HEK293T (cell line): Measurements from ENCODE around the gene CFAP92.

Source experiments
- CTCF ChIA-PET: fragments of 350-600 bp; formaldehyde crosslinking; extraction: SDS; loops from one replicate; lab custom pipeline; 2021; ENCODE audit warnings: antibody characterized with exemption, inconsistent platforms; lab: Yijun Ruan, JAX
- POLR2A ChIA-PET: fragments of 350-600 bp; formaldehyde crosslinking; extraction: SDS; loops from one replicate; lab custom pipeline; 2020; ENCODE audit warnings: antibody characterized with exemption, inconsistent platforms; lab: Yijun Ruan, JAX
- DNase-seq: peaks from one replicate; pipeline ENCODE4 v3.0.0; 2012; ENCODE audit warnings: mixed read lengths; ENCODE audit errors: extremely low spot score
- ARNT ChIP-seq: fragments of 450-650 bp; IDR thresholded peaks from 2 replicates; pipeline ENCODE4 v1.6.1; 2017; ENCODE audit warnings: mild to moderate bottlenecking
- BHLHE40 ChIP-seq: fragments of 450-650 bp; IDR thresholded peaks from 2 replicates; pipeline ENCODE4 v1.6.1; 2016; ENCODE audit warnings: mild to moderate bottlenecking, moderate library complexity, borderline replicate concordance
- CTBP1 ChIP-seq: fragments of 450-650 bp; IDR thresholded peaks from 2 replicates; pipeline ENCODE4 v1.6.1; 2016; ENCODE audit warnings: borderline replicate concordance
- ELF4 ChIP-seq: fragments of 450-650 bp; IDR thresholded peaks from 2 replicates; pipeline ENCODE4 v1.6.1; 2017; ENCODE audit warnings: antibody characterized with exemption
- FOXA1 ChIP-seq: fragments of 450-650 bp; IDR thresholded peaks from 2 replicates; pipeline ENCODE4 v1.6.1; 2016; ENCODE audit warnings: mild to moderate bottlenecking
- FOXK2 ChIP-seq: fragments of 450-650 bp; IDR thresholded peaks from 2 replicates; pipeline ENCODE4 v1.6.1; 2016; ENCODE audit warnings: mild to moderate bottlenecking
- FOXM1 ChIP-seq: fragments of 450-650 bp; IDR thresholded peaks from 2 replicates; pipeline ENCODE4 v1.6.1; 2017; ENCODE audit warnings: mild to moderate bottlenecking, borderline replicate concordance
- HDGF ChIP-seq: fragments of 450-650 bp; IDR thresholded peaks from 2 replicates; pipeline ENCODE4 v1.6.1; 2017; ENCODE audit warnings: antibody characterized with exemption, borderline replicate concordance
- L3MBTL2 ChIP-seq: fragments of 450-650 bp; conservative IDR thresholded peaks from 2 replicates; pipeline ENCODE4 v1.6.1; 2016; ENCODE audit warnings: mild to moderate bottlenecking
- LEF1 ChIP-seq: fragments of 450-650 bp; IDR thresholded peaks from 2 replicates; pipeline ENCODE4 v1.6.1; 2017; ENCODE audit warnings: mild to moderate bottlenecking, borderline replicate concordance
- NFRKB ChIP-seq: fragments of 450-650 bp; IDR thresholded peaks from 2 replicates; pipeline ENCODE4 v1.6.1; 2016; ENCODE audit warnings: mild to moderate bottlenecking, moderate library complexity
- SP1 ChIP-seq: fragments of 450-650 bp; IDR thresholded peaks from 2 replicates; pipeline ENCODE4 v1.6.1; 2017
- SUZ12 ChIP-seq: fragments of 450-650 bp; IDR thresholded peaks from 2 replicates; pipeline ENCODE4 v1.6.1; 2016; ENCODE audit warnings: mild to moderate bottlenecking
- TARDBP ChIP-seq: fragments of 450-650 bp; IDR thresholded peaks from 2 replicates; pipeline ENCODE4 v1.6.1; 2016
- ZNF384 ChIP-seq: fragments of 450-650 bp; IDR thresholded peaks from 2 replicates; pipeline ENCODE4 v1.6.1; 2016
- TF ChIP-seq, protein P1 (sequence below): fragments of 450-650 bp; IDR thresholded peaks from 2 replicates; pipeline ENCODE4 v1.6.1; 2016

CFAP92 gene

GRCh38 chr3:128984596-128984995, 9.3 kb downstream of the CFAP92 start:
- ChIA-PET POLR2A (no interaction called here), CTCF (interaction anchor here (1.2 kb wide), 1 partner anchor 15 kb away, joined by 4 read pairs; no protein-coding TSS in a partner anchor)
- no peak for DNase-seq
- no peak for TF ChIP-seq ZNF384
- TF ChIP-seq ELF4, result no peak
- TF ChIP-seq, protein P1, sequence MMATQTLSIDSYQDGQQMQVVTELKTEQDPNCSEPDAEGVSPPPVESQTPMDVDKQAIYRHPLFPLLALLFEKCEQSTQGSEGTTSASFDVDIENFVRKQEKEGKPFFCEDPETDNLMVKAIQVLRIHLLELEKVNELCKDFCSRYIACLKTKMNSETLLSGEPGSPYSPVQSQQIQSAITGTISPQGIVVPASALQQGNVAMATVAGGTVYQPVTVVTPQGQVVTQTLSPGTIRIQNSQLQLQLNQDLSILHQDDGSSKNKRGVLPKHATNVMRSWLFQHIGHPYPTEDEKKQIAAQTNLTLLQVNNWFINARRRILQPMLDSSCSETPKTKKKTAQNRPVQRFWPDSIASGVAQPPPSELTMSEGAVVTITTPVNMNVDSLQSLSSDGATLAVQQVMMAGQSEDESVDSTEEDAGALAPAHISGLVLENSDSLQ, result no peak
- TF ChIP-seq BHLHE40, result no peak
- TF ChIP-seq SUZ12, result no peak
- TF ChIP-seq FOXM1, result no peak
- TF ChIP-seq LEF1, result no peak
- no peak for TF ChIP-seq SP1
- TF ChIP-seq ARNT, result no peak
- TF ChIP-seq L3MBTL2, result no peak
- no peak for TF ChIP-seq FOXK2
- TF ChIP-seq TARDBP, result no peak
- TF ChIP-seq CTBP1, result no peak
- TF ChIP-seq HDGF, result no peak
- TF ChIP-seq NFRKB, result no peak
- no peak for TF ChIP-seq FOXA1

DNA sequence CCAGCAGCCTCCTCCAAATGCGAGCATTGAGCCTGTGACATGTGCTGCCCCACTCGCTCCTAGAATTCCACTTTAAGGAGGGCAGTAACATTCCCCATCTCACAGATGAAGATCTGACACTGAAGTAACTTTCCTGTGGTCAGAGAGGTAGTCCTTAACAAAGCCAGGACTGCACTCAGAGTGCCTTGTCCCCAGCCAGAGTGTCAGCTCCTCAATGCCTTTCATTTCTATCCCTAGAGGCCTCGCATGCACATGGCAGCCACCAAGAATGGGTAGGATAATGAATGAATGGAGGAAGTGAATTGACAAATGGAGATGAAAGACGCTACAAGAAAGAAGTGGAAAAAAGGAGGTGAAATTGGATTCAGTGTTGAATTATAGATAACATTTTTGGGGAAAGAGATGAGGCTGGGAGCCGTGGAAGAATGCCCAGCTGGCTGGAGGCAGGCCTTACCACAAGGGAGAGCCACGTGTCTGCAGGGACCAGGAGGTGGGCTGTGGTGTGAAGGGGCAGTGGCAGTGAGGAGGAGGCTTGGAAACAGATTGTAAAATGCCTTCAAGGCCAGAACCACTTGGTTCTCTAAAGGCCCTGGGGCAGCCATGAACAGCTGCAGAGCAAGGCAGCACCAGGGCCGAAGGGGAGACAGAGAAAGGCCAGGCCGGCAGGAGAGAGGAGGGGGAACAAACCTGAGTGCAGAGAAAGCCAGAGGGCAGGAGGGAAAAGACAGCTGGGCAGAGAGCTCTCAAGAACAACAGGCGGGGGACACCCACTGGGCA, 10.4 kb downstream of the CFAP92 start:
- CTCF ChIA-PET, result interaction anchor here (1.1 to 3.9 kb wide), 3 partner anchors 10 to 13 kb away, joined by 3 to 18 read pairs (median 4); partner anchors contain the start of gene CFAP92
- DNase-seq, result no peak
- TF ChIP-seq FOXK2 (no peak), BHLHE40 (no peak), NFRKB (no peak), FOXA1 (no peak), CTBP1 (no peak), ZNF384 (no peak), SUZ12 (no peak), ELF4 (no peak)
- POLR2A ChIA-PET, result no interaction called here

DNA sequence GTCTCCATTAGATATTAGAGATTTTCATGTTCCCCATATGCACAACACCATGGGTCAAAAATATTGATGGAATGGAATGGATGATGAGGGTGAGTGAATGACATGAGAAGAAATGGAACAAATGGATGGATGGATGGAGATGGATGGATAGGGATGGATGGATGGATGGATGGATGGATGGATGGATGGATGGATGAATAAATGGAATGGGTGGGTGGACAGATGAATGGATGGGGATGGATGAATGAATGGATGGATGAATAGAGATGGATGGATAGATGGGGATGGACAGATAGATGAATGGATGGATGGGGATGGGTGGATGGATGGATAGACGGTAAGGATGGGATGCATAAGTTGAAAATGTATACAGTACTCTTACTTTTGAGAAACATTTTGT, 18.6 kb downstream of the CFAP92 start:
- DNase-seq, result no peak
- CTCF ChIA-PET, result no interaction called here
- POLR2A ChIA-PET, result no interaction called here
- TF ChIP-seq ARNT, result no peak
- no peak for TF ChIP-seq FOXM1
- no peak for TF ChIP-seq L3MBTL2
- TF ChIP-seq TARDBP, result no peak
- TF ChIP-seq ELF4, result no peak
- no peak for TF ChIP-seq FOXK2
- TF ChIP-seq FOXA1, result no peak
- TF ChIP-seq SP1, result no peak

DNA sequence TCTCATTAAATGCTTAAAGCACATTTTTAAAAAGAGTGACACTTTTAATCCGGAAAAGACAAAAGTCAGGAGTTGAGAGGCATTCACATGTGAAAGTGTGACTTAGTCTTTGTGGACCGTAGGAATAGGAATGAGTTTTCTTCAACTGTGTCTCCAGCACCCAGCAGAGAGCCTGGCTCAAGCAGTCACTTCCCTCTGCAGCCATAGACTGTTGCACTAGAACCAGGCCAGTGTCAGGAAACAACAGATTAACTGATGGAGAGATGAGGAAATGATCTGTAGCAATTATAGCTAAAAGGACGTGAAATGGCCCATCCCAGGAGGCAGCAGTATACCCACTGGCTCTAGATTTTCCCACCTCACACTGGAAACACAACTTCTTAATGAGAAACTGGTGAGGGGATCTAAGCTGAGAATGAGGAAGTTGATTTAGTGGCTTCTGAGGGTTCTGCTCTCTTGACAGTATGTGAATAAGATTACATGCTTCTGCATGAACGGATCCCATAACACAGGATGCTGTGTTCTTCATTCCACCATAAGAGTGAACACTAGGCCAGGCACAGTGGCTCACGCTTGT, 19.8 kb downstream of the CFAP92 start:
- no peak for DNase-seq
- POLR2A ChIA-PET, result no interaction called here
- CTCF ChIA-PET, result no interaction called here
- TF ChIP-seq ZNF384, result no peak
- TF ChIP-seq NFRKB, result no peak
- TF ChIP-seq FOXM1, result no peak
- no peak for TF ChIP-seq BHLHE40
- no peak for TF ChIP-seq FOXA1
- no peak for TF ChIP-seq LEF1
- TF ChIP-seq FOXK2, result no peak
- no peak for TF ChIP-seq ELF4

- POLR2A ChIA-PET, result interaction anchor here (1.1 kb wide), 1 partner anchor 56 kb away, joined by 3 read pairs; no protein-coding TSS in a partner anchor
- no peak for DNase-seq
- no peak for TF ChIP-seq L3MBTL2
- TF ChIP-seq ELF4, result no peak
- no peak for TF ChIP-seq FOXA1
- TF ChIP-seq, protein P1, result no peak
- no peak for TF ChIP-seq FOXK2
- TF ChIP-seq ARNT, result no peak
- no peak for TF ChIP-seq FOXM1
- TF ChIP-seq HDGF, result no peak
- no peak for TF ChIP-seq ZNF384
- CTCF ChIA-PET, result interaction anchor here (0.9 to 2.5 kb wide), 6 partner anchors 10 to 274 kb away, joined by 3 to 22 read pairs (median 9); no protein-coding TSS in a partner anchor
Observed at GRCh38 chr3:128971421-128972100, 22.3 kb downstream of the CFAP92 start.

DNA sequence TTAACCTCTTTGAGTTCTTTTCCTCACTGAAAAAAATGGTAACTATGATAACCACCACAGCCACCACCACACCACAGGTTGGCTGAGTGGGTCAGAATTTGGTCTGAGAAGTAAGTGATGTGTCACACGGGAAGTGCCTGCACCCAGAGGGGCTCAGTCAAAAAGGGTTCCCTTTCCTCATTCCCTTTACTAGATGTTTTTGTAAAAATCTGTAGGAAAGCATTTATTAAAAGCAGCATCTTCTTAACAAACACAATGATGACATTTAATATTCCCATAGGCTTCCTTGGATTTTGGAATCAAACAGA, 23.2 kb downstream of the CFAP92 start:
- DNase-seq, result no peak
- TF ChIP-seq SUZ12 (no peak), BHLHE40 (no peak)
- ChIA-PET POLR2A (interaction anchor here (1.5 kb wide), 1 partner anchor 279 kb away, joined by 5 read pairs; the partner anchor contains the start of gene COPG1), CTCF (interaction anchor here (0.6 to 2.5 kb wide), 25 partner anchors 11 to 1116 kb away, joined by 3 to 22 read pairs (median 5); partner anchors contain the start of gene GP9)
